OCI-LY1 (cell line): ENCODE data around the gene IGF2R.

ENCODE experiments used
- EZH2 ChIP-seq: fragments of 200-600 bp; sonication (generic), shearing (Covaris generic); IDR thresholded peaks from 2 replicates; pipeline ENCODE4 v1.8.0; 2017; ENCODE audit warnings: borderline replicate concordance, mixed run types, mild to moderate bottlenecking, antibody characterized with exemption, low read length, moderate library complexity, mixed read lengths
- TF ChIP-seq, protein P1 (sequence below): fragments of 200-600 bp; sonication (generic), shearing (Covaris generic); IDR thresholded peaks from 2 replicates; pipeline ENCODE4 v1.5.1; 2017; ENCODE audit warnings: mild to moderate bottlenecking, antibody characterized with exemption, low read length, moderate library complexity, mixed read lengths

DNA sequence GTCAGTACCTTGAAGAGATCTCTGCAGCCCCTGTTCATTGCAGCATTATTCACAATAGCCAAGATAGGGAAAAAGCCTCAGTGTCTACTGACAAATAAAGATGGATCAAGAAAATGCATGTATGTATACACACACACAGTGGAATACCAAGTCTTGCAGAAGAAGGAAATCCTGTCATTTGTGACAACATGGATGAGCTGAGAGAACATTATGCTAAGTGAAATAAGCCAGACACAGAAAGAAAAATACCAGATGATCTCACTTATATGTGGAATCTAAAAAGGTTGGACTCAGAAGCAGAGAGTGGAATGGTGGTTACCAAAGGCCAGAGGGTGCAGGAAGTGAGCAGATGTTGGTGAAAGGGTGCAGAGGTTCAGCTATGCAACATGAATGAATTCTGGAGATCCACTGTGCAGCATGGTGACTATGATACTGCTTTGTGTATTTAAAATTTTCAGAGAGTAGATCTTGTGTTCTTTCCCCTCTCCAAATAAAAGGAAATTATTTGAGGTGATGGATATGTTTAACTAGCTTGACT lies 141.8 kb downstream of the IGF2R start:
- TF ChIP-seq, protein P1, sequence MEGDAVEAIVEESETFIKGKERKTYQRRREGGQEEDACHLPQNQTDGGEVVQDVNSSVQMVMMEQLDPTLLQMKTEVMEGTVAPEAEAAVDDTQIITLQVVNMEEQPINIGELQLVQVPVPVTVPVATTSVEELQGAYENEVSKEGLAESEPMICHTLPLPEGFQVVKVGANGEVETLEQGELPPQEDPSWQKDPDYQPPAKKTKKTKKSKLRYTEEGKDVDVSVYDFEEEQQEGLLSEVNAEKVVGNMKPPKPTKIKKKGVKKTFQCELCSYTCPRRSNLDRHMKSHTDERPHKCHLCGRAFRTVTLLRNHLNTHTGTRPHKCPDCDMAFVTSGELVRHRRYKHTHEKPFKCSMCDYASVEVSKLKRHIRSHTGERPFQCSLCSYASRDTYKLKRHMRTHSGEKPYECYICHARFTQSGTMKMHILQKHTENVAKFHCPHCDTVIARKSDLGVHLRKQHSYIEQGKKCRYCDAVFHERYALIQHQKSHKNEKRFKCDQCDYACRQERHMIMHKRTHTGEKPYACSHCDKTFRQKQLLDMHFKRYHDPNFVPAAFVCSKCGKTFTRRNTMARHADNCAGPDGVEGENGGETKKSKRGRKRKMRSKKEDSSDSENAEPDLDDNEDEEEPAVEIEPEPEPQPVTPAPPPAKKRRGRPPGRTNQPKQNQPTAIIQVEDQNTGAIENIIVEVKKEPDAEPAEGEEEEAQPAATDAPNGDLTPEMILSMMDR: no peak
- no peak for TF ChIP-seq EZH2
